Sigmoid colon (tissue), 7 donors: ENCODE results near the gene VAMP5. TPM values are rescaled to one million over a fixed set of nuclear protein-coding genes. Genes with fewer than 3 reads are reported as not detected.

ENCODE experiments used
- DNase-seq: peaks from one replicate; pipeline ENCODE4 v3.0.0-alpha.2; 2019
- H3K27ac ChIP-seq, 4 donors: fragments of 200-600 bp; sonication (generic); one replicate each; pipeline ENCODE4 v1.5.1; 2016 to 2019; ENCODE audit warnings: mild to moderate bottlenecking in 1 of 4
- H3K27me3 ChIP-seq, 3 donors: fragments of 200-600 bp; sonication (generic); one replicate each; pipeline ENCODE4 v1.5.1; 2019; ENCODE audit warnings: mild to moderate bottlenecking in 1 of 3
- H3K36me3 ChIP-seq, 4 donors: fragments of 200-600 bp; sonication (generic); one replicate each; pipeline ENCODE4 v1.5.1; 2016 to 2019
- H3K4me1 ChIP-seq, 4 donors: fragments of 200-600 bp; sonication (generic); one replicate each; pipeline ENCODE4 v1.5.1; 2017 to 2019
- H3K4me3 ChIP-seq, 4 donors: fragments of 200-600 bp; sonication (generic); one replicate each; pipeline ENCODE4 v1.5.1; 2017 to 2019; ENCODE audit warnings: mild to moderate bottlenecking in 2 of 4, moderate library complexity in 1 of 4
- H3K9me3 ChIP-seq, 4 donors: fragments of 200-600 bp in 3 of 4; sonication (generic) in 3 of 4; one replicate each; pipeline versions ENCODE4 v1.5.1 to v1.6.1; 2013 to 2019
- EP300 ChIP-seq, 4 donors: sonication (generic); formaldehyde crosslinking; IDR thresholded peaks; one replicate each; pipeline ENCODE4 v1.6.1; 2017; ENCODE audit warnings: antibody characterized with exemption in 4 of 4
- POLR2A ChIP-seq, 2 donors: fragments of 450-650 bp; IDR thresholded peaks; one replicate each; pipeline ENCODE4 v1.6.1; 2016; ENCODE audit warnings: antibody characterized with exemption in 2 of 2, mild to moderate bottlenecking in 2 of 2, moderate library complexity in 2 of 2
- POLR2AphosphoS5 ChIP-seq, 4 donors: sonication (generic); formaldehyde crosslinking; IDR thresholded peaks; one replicate each; pipeline ENCODE4 v1.6.1; 2017; ENCODE audit warnings: antibody characterized with exemption in 4 of 4
- WGBS, 2 donors: extraction: QIAGEN DNeasy Blood & Tissue Kit; methylation state at CpG; one replicate each; pipeline ENCODE4 v1.1.7; 2013; 5-methylcytosine and 5-hydroxymethylcytosine counted together
- intact Hi-C: fragments of 100-400 bp; cut with DNase I; formaldehyde crosslinking; loops from one replicate; pipeline ENCODE4 v1.15.1; 2023
- polyA plus RNA-seq, 3 donors: library from polyadenylated mRNA; stranded (reverse); fragments of 200-250 nt; gene quantifications; one replicate each; pipeline ENCODE4 v1.2.3, GENCODE V29; 2013
- total RNA-seq, 4 donors: library from RNA; depleted of rRNA; stranded (reverse); fragments of >200 nt; gene quantifications; one replicate each; pipeline ENCODE4 v1.1.0, GENCODE V29; 2016
- TF ChIP-seq, protein P1 (sequence below), 4 experiments: fragments of 450-650 bp in 3 of 4; fragments of 200-600 bp in 1 of 4; IDR thresholded peaks; one replicate each; pipeline ENCODE4 v1.5.1; 2016 to 2019; ENCODE audit warnings: antibody characterized with exemption in 4 of 4, mild to moderate bottlenecking in 3 of 4, moderate library complexity in 2 of 4
- donor health status: healthy with polysubstance abuse.
- donor health status: Bipolar disorder and iron deficiency.
- donor health status: healthy.

Gene VAMP5
- total and polyA plus RNA-seq, 7 donors: 51.2 to 97.5 (median 68.0) TPM

- Histone ChIP-seq H3K36me3 (peaks cover 5 to 18% (median 8%) of the 10 kb centered on the region in 4 donors), H3K4me1 (peaks cover 0 to 68% (median 45%) of the 10 kb centered on the region in 4 donors), H3K27ac (no peak overlapping the region), H3K9me3 (no peaks in the 10 kb centered on the region), H3K27me3 (no peaks in the 10 kb centered on the region), H3K4me3 (no peak overlapping the region)
- DNase-seq: no peak
- TF ChIP-seq POLR2A (IDR thresholded peaks at IDR 0.05): no peak
- TF ChIP-seq, protein P1, sequence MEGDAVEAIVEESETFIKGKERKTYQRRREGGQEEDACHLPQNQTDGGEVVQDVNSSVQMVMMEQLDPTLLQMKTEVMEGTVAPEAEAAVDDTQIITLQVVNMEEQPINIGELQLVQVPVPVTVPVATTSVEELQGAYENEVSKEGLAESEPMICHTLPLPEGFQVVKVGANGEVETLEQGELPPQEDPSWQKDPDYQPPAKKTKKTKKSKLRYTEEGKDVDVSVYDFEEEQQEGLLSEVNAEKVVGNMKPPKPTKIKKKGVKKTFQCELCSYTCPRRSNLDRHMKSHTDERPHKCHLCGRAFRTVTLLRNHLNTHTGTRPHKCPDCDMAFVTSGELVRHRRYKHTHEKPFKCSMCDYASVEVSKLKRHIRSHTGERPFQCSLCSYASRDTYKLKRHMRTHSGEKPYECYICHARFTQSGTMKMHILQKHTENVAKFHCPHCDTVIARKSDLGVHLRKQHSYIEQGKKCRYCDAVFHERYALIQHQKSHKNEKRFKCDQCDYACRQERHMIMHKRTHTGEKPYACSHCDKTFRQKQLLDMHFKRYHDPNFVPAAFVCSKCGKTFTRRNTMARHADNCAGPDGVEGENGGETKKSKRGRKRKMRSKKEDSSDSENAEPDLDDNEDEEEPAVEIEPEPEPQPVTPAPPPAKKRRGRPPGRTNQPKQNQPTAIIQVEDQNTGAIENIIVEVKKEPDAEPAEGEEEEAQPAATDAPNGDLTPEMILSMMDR (IDR thresholded peaks at IDR 0.05): no peak
- TF ChIP-seq POLR2AphosphoS5 (IDR thresholded peaks at IDR 0.05): no peak
- TF ChIP-seq EP300 (IDR thresholded peaks at IDR 0.05): no peak
- 54 to 75% methylated on average over 3 of the region's 3 CpGs for WGBS, 2 donors
- intact Hi-C loops: no loop called here
Measured at GRCh38 chr2:85593023-85593422, 8.8 kb downstream of the VAMP5 start.

GRCh38 chr2:85594715-85595300 is 10.6 kb downstream of the VAMP5 start:
- intact Hi-C loops: no loop called here
- Histone ChIP-seq H3K27ac (peak overlapping the region; percentile 88 to 91 (median 90)), H3K27me3 (no peaks in the 10 kb centered on the region), H3K4me3 (peak overlapping the region; percentile 22 to 78 (median 70)), H3K36me3 (peaks cover 5 to 36% (median 11%) of the 10 kb centered on the region in 4 donors), H3K9me3 (no peaks in the 10 kb centered on the region), H3K4me1 (peaks cover 0 to 50% (median 37%) of the 10 kb centered on the region in 4 donors)
- no peak for DNase-seq
- TF ChIP-seq EP300 (IDR thresholded peaks at IDR 0.05) (no peak), POLR2AphosphoS5 (IDR thresholded peaks at IDR 0.05) (no peak), POLR2A (IDR thresholded peaks at IDR 0.05) (no peak)
- TF ChIP-seq, protein P1 (IDR thresholded peaks at IDR 0.05): no peak
- 18 to 20% methylated on average over 13 of the region's 13 CpGs for WGBS, 2 donors

- peak; percentile 99 for DNase-seq
- TF ChIP-seq POLR2AphosphoS5 (IDR thresholded peaks at IDR 0.05): peak; percentile 91 to 96 (median 94)
- no peak for TF ChIP-seq EP300 (IDR thresholded peaks at IDR 0.05)
- peak; percentile 78 to 87 for TF ChIP-seq POLR2A (IDR thresholded peaks at IDR 0.05)
- intact Hi-C loops: no loop called here
- WGBS, 2 donors: 0% methylated on average over 47 of the region's 47 CpGs
- Histone ChIP-seq H3K36me3 (peaks cover 5 to 42% (median 13%) of the 10 kb centered on the region in 4 donors), H3K27me3 (no peaks in the 10 kb centered on the region), H3K4me1 (peaks cover 0 to 44% (median 32%) of the 10 kb centered on the region in 4 donors), H3K9me3 (no peaks in the 10 kb centered on the region), H3K4me3 (peak within 1 kb of the TSS; percentile 63 to 78 (median 70)), H3K27ac (peak within 1 kb of the TSS; percentile 88 to 91 (median 90))
Measured at GRCh38 chr2:85595301-85596025, 11.2 kb downstream of the VAMP5 start, which contains the start of gene RNF181. RNF181 (plus strand) TSS chr2:85595745; CDS start chr2:85595764, 19 bp downstream.

GRCh38 chr2:85596026-85596333 is 11.7 kb downstream of the VAMP5 start:
- Histone ChIP-seq H3K27ac (peak overlapping the region; percentile 88 to 91 (median 90)), H3K9me3 (no peaks in the 10 kb centered on the region), H3K4me1 (peaks cover 0 to 44% (median 30%) of the 10 kb centered on the region in 4 donors), H3K27me3 (no peaks in the 10 kb centered on the region), H3K4me3 (peak overlapping the region; percentile 63 to 78 (median 70)), H3K36me3 (peaks cover 5 to 46% (median 14%) of the 10 kb centered on the region in 4 donors)
- no peak for DNase-seq
- TF ChIP-seq POLR2A (IDR thresholded peaks at IDR 0.05): no peak
- TF ChIP-seq, protein P1 (IDR thresholded peaks at IDR 0.05): no peak
- TF ChIP-seq POLR2AphosphoS5 (IDR thresholded peaks at IDR 0.05): no peak
- no peak for TF ChIP-seq EP300 (IDR thresholded peaks at IDR 0.05)
- intact Hi-C loops: no loop called here
- WGBS, 2 donors: 2 to 6% methylated on average over 10 of the region's 10 CpGs

GRCh38 chr2:85596486-85597143 is 12.4 kb downstream of the VAMP5 start:
- TF ChIP-seq POLR2AphosphoS5 (IDR thresholded peaks at IDR 0.05): no peak
- no peak for TF ChIP-seq POLR2A (IDR thresholded peaks at IDR 0.05)
- TF ChIP-seq EP300 (IDR thresholded peaks at IDR 0.05): no peak
- Histone ChIP-seq H3K27me3 (no peaks in the 10 kb centered on the region), H3K9me3 (no peaks in the 10 kb centered on the region), H3K27ac (peak overlapping the region; percentile 88 to 91 (median 90)), H3K36me3 (peaks cover 5 to 46% (median 14%) of the 10 kb centered on the region in 4 donors), H3K4me3 (peak overlapping the region; percentile 63 to 78 (median 70)), H3K4me1 (peaks cover 0 to 44% (median 33%) of the 10 kb centered on the region in 4 donors)
- DNase-seq: no peak
- intact Hi-C loops: no loop called here
- 64% methylated on average over 3 of the region's 3 CpGs for WGBS, 2 donors
